Breast epithelium (tissue), 4 donors: ENCODE data around the gene STARD9. TPM values are rescaled to one million over a fixed set of nuclear protein-coding genes. Genes with fewer than 3 reads are reported as not detected.
A peak's percentile ranks its signal among the peaks of the same experiment; 100 is the strongest.

ENCODE experiments used
- DNase-seq, 2 donors: peaks; one replicate each; pipeline ENCODE4 v3.0.0-alpha.2; 2019; ENCODE audit warnings: low spot score in 2 of 2
- H3K27ac ChIP-seq, 2 donors: fragments of 200-600 bp; sonication (generic) in 1 of 2; one replicate each; pipeline ENCODE4 v1.5.1; 2016 to 2019; ENCODE audit warnings: mild to moderate bottlenecking in 1 of 2
- H3K27me3 ChIP-seq, 2 donors: fragments of 200-600 bp; sonication (generic) in 1 of 2; one replicate each; pipeline versions ENCODE4 v1.5.1 to v1.6.0; 2017 to 2019; ENCODE audit warnings: control low read depth in 1 of 2, mild to moderate bottlenecking in 1 of 2
- H3K36me3 ChIP-seq: fragments of 200-600 bp; one replicate; pipeline ENCODE4 v1.5.1; 2019
- H3K4me1 ChIP-seq, 2 donors: fragments of 200-600 bp; sonication (generic); one replicate each; pipeline ENCODE4 v1.5.1; 2016 to 2019; ENCODE audit warnings: control low read depth in 1 of 2
- H3K4me3 ChIP-seq, 3 donors: fragments of 200-600 bp; sonication (generic); 1 replicate in 2 of 3; 2 replicates in 1 of 3; pipeline ENCODE4 v1.5.1; 2016 to 2019; ENCODE audit warnings: mild to moderate bottlenecking in 3 of 3, moderate library complexity in 2 of 3
- H3K9me3 ChIP-seq, 2 donors: fragments of 200-600 bp; sonication (generic) in 1 of 2; one replicate each; pipeline ENCODE4 v1.5.1; 2016 to 2019; ENCODE audit warnings: control low read depth in 1 of 2
- POLR2A ChIP-seq: fragments of 450-650 bp; IDR thresholded peaks from one replicate; pipeline ENCODE4 v1.6.1; 2016; ENCODE audit warnings: antibody characterized with exemption, mild to moderate bottlenecking, moderate library complexity
- POLR2AphosphoS5 ChIP-seq, 3 donors: sonication (generic); formaldehyde crosslinking; IDR thresholded peaks; one replicate each; pipeline ENCODE4 v1.6.1; 2017; ENCODE audit warnings: antibody characterized with exemption in 3 of 3
- intact Hi-C: fragments of 100-400 bp; cut with DNase I; formaldehyde crosslinking; loops from one replicate; pipeline ENCODE4 v1.15.1; 2023; ENCODE audit warnings: low total_unique reads
- total RNA-seq, 3 donors: library from RNA; depleted of rRNA; stranded (reverse); fragments of >200 nt; gene quantifications; one replicate each; pipeline ENCODE4 v1.1.0, GENCODE V29; 2016
- TF ChIP-seq, protein P1 (sequence below), 3 donors: fragments of 450-650 bp; IDR thresholded peaks; one replicate each; pipeline ENCODE4 v1.5.1; 2016 to 2017; ENCODE audit warnings: antibody characterized with exemption in 3 of 3, mild to moderate bottlenecking in 3 of 3, moderate library complexity in 3 of 3

STARD9 gene
- total RNA-seq, 3 donors from 2014 or later, result 18.6 to 27.9 (median 27.5) TPM

DNA sequence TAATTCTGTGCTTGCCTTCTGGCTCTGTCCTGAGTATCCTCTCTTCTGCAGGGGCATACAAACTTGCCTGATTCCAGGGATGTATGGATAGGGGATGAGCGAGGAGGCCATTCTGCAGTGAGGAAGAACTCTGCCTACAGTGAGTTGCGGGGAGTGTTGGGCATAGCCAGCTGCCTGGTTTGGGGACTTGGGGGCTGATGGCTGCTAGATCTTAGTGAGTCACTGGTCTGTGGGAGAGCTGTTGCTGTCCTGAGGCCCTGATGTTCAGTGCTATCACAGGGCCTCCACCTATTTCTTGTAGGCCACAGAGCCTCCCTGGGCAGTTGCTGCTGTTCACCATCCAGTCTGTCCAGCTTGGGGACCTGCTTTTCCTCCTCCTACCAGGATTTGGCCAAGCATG is 141.2 kb downstream of the STARD9 start:
- no peaks in the 10 kb centered on the region for H3K27me3 ChIP-seq
- no peak overlapping the region for H3K4me3 ChIP-seq
- intact Hi-C loops, result no loop called here
- H3K4me1 ChIP-seq, result no peaks in the 10 kb centered on the region
- H3K9me3 ChIP-seq, result no peaks in the 10 kb centered on the region
- TF ChIP-seq, protein P1, sequence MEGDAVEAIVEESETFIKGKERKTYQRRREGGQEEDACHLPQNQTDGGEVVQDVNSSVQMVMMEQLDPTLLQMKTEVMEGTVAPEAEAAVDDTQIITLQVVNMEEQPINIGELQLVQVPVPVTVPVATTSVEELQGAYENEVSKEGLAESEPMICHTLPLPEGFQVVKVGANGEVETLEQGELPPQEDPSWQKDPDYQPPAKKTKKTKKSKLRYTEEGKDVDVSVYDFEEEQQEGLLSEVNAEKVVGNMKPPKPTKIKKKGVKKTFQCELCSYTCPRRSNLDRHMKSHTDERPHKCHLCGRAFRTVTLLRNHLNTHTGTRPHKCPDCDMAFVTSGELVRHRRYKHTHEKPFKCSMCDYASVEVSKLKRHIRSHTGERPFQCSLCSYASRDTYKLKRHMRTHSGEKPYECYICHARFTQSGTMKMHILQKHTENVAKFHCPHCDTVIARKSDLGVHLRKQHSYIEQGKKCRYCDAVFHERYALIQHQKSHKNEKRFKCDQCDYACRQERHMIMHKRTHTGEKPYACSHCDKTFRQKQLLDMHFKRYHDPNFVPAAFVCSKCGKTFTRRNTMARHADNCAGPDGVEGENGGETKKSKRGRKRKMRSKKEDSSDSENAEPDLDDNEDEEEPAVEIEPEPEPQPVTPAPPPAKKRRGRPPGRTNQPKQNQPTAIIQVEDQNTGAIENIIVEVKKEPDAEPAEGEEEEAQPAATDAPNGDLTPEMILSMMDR (IDR thresholded peaks at IDR 0.05), result no peak
- no peak for TF ChIP-seq POLR2AphosphoS5 (IDR thresholded peaks at IDR 0.05)
- TF ChIP-seq POLR2A, result no peak
- no peak overlapping the region for H3K27ac ChIP-seq
- H3K36me3 ChIP-seq, result no peaks in the 10 kb centered on the region
- DNase-seq, result no peak

- no peak overlapping the region for H3K27ac ChIP-seq
- H3K4me3 ChIP-seq, result no peak overlapping the region
- H3K27me3 ChIP-seq, result no peaks in the 10 kb centered on the region
- no peaks in the 10 kb centered on the region for H3K36me3 ChIP-seq
- H3K4me1 ChIP-seq, result no peaks in the 10 kb centered on the region
- DNase-seq, result no peak
- no peaks in the 10 kb centered on the region for H3K9me3 ChIP-seq
- TF ChIP-seq POLR2AphosphoS5 (IDR thresholded peaks at IDR 0.05) (no peak), POLR2A (no peak)
- TF ChIP-seq, protein P1 (IDR thresholded peaks at IDR 0.05), result no peak
- intact Hi-C loops, result no loop called here
These were observed 143.6 kb downstream of the STARD9 start for GRCh38 chr15:42719043-42719442.

- no peaks in the 10 kb centered on the region for H3K36me3 ChIP-seq
- H3K27ac ChIP-seq, result no peak overlapping the region
- H3K9me3 ChIP-seq, result no peaks in the 10 kb centered on the region
- no peak for DNase-seq
- no peak overlapping the region for H3K4me3 ChIP-seq
- intact Hi-C loops, result no loop called here
- H3K27me3 ChIP-seq, result no peaks in the 10 kb centered on the region
- no peak for TF ChIP-seq POLR2AphosphoS5 (IDR thresholded peaks at IDR 0.05)
- no peaks in the 10 kb centered on the region for H3K4me1 ChIP-seq
These were observed 144.7 kb downstream of the STARD9 start for GRCh38 chr15:42720071-42720470.

- H3K9me3 ChIP-seq, result no peaks in the 10 kb centered on the region
- TF ChIP-seq, protein P1 (IDR thresholded peaks at IDR 0.05), result no peak
- TF ChIP-seq POLR2A, result no peak
- TF ChIP-seq POLR2AphosphoS5 (IDR thresholded peaks at IDR 0.05), result no peak
- H3K27me3 ChIP-seq, result no peaks in the 10 kb centered on the region
- no peak overlapping the region for H3K4me3 ChIP-seq
- H3K27ac ChIP-seq, result no peak overlapping the region
- DNase-seq, result no peak
- no peaks in the 10 kb centered on the region for H3K4me1 ChIP-seq
- intact Hi-C loops, result no loop called here
- no peaks in the 10 kb centered on the region for H3K36me3 ChIP-seq
These were observed 145.6 kb downstream of the STARD9 start for GRCh38 chr15:42721016-42721415.

DNA sequence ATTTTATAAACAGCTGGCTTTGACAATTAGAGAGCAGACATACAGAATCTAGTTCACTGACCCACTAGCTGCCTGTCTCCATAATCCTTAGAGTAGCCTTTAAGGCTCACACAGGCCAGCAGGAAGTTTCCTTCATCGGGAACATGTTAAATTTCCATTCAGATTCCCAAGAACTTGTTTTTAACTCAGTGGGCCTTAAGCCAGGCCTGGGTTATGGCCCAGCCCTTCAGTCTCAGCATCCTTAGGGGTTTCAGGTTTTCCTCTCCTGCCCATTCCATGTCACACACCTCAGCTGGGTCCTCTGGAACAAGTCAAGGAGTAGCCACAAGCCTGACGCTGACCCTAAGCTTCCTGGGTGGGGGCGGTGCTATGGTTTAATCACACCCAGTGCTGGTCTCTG is 146.5 kb downstream of the STARD9 start:
- intact Hi-C loops, result no loop called here
- no peak for DNase-seq
- no peaks in the 10 kb centered on the region for H3K27me3 ChIP-seq
- no peak for TF ChIP-seq POLR2AphosphoS5 (IDR thresholded peaks at IDR 0.05)
- no peak for TF ChIP-seq POLR2A
- TF ChIP-seq, protein P1 (IDR thresholded peaks at IDR 0.05), result no peak
- H3K9me3 ChIP-seq, result no peaks in the 10 kb centered on the region
- H3K4me3 ChIP-seq, result no peak overlapping the region
- H3K4me1 ChIP-seq, result no peaks in the 10 kb centered on the region
- no peaks in the 10 kb centered on the region for H3K36me3 ChIP-seq
- H3K27ac ChIP-seq, result peak overlapping the region in 1 of 2 donors; percentile 14

- Histone ChIP-seq H3K4me3 (no peak overlapping the region), H3K4me1 (no peaks in the 10 kb centered on the region), H3K36me3 (no peaks in the 10 kb centered on the region), H3K27ac (no peak overlapping the region), H3K9me3 (no peaks in the 10 kb centered on the region), H3K27me3 (no peaks in the 10 kb centered on the region)
- TF ChIP-seq, protein P1 (IDR thresholded peaks at IDR 0.05), result no peak
- TF ChIP-seq POLR2AphosphoS5 (IDR thresholded peaks at IDR 0.05), result no peak
- no peak for TF ChIP-seq POLR2A
- intact Hi-C loops, result no loop called here
- no peak for DNase-seq
These were observed 147.7 kb downstream of the STARD9 start for GRCh38 chr15:42723068-42723467.
